Lung (tissue), 12 donors: Measurements from ENCODE around the gene CELSR1. TPM values are rescaled to one million over a fixed set of nuclear protein-coding genes. Genes with fewer than 3 reads are reported as not detected.

Experiments used
- ATAC-seq: fragments of 200-7000 bp; cut with Tn5 transposase; one replicate; pipeline ENCODE4 v1.9.1; 2020; ENCODE audit warnings: moderate number of reproducible peaks; ENCODE audit not compliant: insufficient read depth, low FRiP score
- DNase-seq, 3 donors: peaks; one replicate each; pipeline ENCODE4 v3.0.0-alpha.2; 2013 to 2017
- H3K27ac ChIP-seq, 2 donors: one replicate each; pipeline ENCODE4 v1.5.1; 2013; ENCODE audit warnings: mild to moderate bottlenecking in 2 of 2, moderate library complexity in 2 of 2, control low read depth in 1 of 2, inconsistent platforms in 1 of 2, low read depth in 1 of 2, low read length in 1 of 2
- H3K27me3 ChIP-seq, 3 donors: one replicate each; pipeline ENCODE4 v1.5.1; 2013; ENCODE audit warnings: low read length in 2 of 3; ENCODE audit not compliant: control insufficient read depth in 3 of 3, insufficient read depth in 3 of 3
- H3K36me3 ChIP-seq, 4 donors: one replicate each; pipeline ENCODE4 v1.5.1; 2013; ENCODE audit warnings: low read length in 4 of 4, mild to moderate bottlenecking in 1 of 4, moderate library complexity in 1 of 4; ENCODE audit not compliant: control insufficient read depth in 4 of 4, insufficient read depth in 4 of 4
- H3K4me1 ChIP-seq, 5 donors: one replicate each; pipeline ENCODE4 v1.5.1; 2013; ENCODE audit warnings: low read length in 5 of 5, mild to moderate bottlenecking in 2 of 5, moderate library complexity in 1 of 5; ENCODE audit not compliant: control insufficient read depth in 5 of 5, insufficient read depth in 5 of 5
- H3K4me3 ChIP-seq: one replicate; pipeline ENCODE4 v1.5.1; 2013; ENCODE audit warnings: mild to moderate bottlenecking, control low read depth, moderate library complexity
- H3K9ac ChIP-seq, 2 donors: one replicate each; pipeline ENCODE4 v1.5.1; 2013; ENCODE audit warnings: low read length in 2 of 2, control low read depth in 1 of 2; ENCODE audit not compliant: insufficient read depth in 1 of 2
- H3K9me3 ChIP-seq, 4 donors: one replicate each; pipeline ENCODE4 v1.5.1; 2013; ENCODE audit warnings: low read length in 3 of 4, mild to moderate bottlenecking in 1 of 4, moderate library complexity in 1 of 4; ENCODE audit not compliant: control insufficient read depth in 4 of 4, insufficient read depth in 3 of 4
- CTCF ChIP-seq: IDR thresholded peaks from 2 replicates; pipeline ENCODE4 v1.5.1; 2012; ENCODE audit warnings: mild to moderate bottlenecking; ENCODE audit errors: control extremely low read depth, extremely low read depth
- WGBS, 2 donors: extraction: QIAGEN DNeasy Blood & Tissue Kit; methylation state at CpG; one replicate each; pipeline ENCODE4 v1.1.7; 2013; 5-methylcytosine and 5-hydroxymethylcytosine counted together
- polyA plus RNA-seq, 2 donors: library from polyadenylated mRNA; stranded (reverse); fragments of 200-250 nt; gene quantifications; one replicate each; pipeline ENCODE4 v1.2.1, GENCODE V29; 2013
- total RNA-seq, 2 donors: library from RNA; depleted of rRNA in 1 of 2; stranded (reverse); fragments of >200 nt in 1 of 2; gene quantifications; one replicate each; pipeline ENCODE4 v1.2.1, GENCODE V29; 2014 to 2021
- donor health status: control.
- donor health status: control.
- donor health status: Bipolar disorder and iron deficiency.
- donor health status: healthy.
- donor health status: DM: yes; HTN: yes; CAD: no.

The CELSR1 gene
- total and polyA plus RNA-seq, 4 donors = 14.0 to 65.9 (median 32.7) TPM

DNA sequence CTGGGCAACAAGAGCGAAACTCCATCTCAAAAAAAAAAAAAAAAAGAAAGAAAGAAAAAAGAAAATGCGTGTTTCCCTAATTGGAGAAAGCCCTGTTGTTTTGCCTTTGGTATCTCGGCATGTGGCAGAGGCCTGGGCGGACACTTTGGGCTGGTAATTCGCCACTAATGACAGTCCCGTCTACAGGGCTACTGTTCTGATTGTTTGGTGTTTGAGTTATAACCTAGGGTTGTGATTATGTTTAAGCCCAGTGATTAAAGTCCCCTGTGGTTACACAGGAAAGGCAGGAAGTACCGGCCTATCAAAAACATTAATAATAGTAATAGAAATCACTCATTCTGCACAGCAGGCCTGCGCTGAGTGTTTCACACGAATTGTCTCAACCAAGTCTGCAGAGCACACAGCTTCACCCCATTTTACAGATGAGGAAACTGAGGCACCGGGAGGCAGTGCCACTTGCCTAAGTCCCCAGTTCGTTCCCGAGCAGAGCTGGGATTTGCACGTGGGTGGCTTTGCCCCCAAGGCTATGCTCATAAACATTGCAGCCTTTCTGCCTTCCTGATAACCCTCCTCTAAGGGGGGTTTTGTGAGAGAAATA lies 43.6 kb upstream of the CELSR1 start:
- Histone ChIP-seq H3K9me3 (no peaks in the 10 kb centered on the region), H3K36me3 (no peaks in the 10 kb centered on the region), H3K27ac (peak overlapping the region in 1 of 2 donors; percentile 73), H3K4me3 (no peak overlapping the region), H3K4me1 (peaks cover 7 to 67% (median 27%) of the 10 kb centered on the region in 5 donors), H3K27me3 (no peaks in the 10 kb centered on the region), H3K9ac (no peak overlapping the region)
- DNase-seq = no peak
- 75 to 79% methylated on average over 13 of the region's 13 CpGs for WGBS, 2 donors
- no peak for TF ChIP-seq CTCF
- ATAC-seq = no peak

- H3K27ac ChIP-seq = peak overlapping the region; percentile 73 to 75
- H3K4me1 ChIP-seq = peaks cover 7 to 67% (median 39%) of the 10 kb centered on the region in 5 donors
- 85 to 89% methylated on average over 14 of the region's 14 CpGs for WGBS, 2 donors
- H3K27me3 ChIP-seq = no peaks in the 10 kb centered on the region
- no peaks in the 10 kb centered on the region for H3K36me3 ChIP-seq
- no peak overlapping the region for H3K9ac ChIP-seq
- H3K4me3 ChIP-seq = no peak overlapping the region
- no peak for DNase-seq
- no peak for ATAC-seq
- H3K9me3 ChIP-seq = no peaks in the 10 kb centered on the region
- no peak for TF ChIP-seq CTCF
Observed at GRCh38 chr22:46579751-46580449, 42.5 kb upstream of the CELSR1 start.

GRCh38 chr22:46578824-46579561 lies 41.6 kb upstream of the CELSR1 start:
- no peak overlapping the region for H3K9ac ChIP-seq
- ATAC-seq = no peak

More at GRCh38 chr22:46578824-46579561, 41.6 kb upstream of the CELSR1 start:
- Histone ChIP-seq H3K36me3 (no peaks in the 10 kb centered on the region), H3K27ac (peak overlapping the region; percentile 73 to 75), H3K9me3 (no peaks in the 10 kb centered on the region), H3K27me3 (no peaks in the 10 kb centered on the region), H3K4me1 (peaks cover 7 to 61% (median 34%) of the 10 kb centered on the region in 5 donors), H3K4me3 (no peak overlapping the region)
- DNase-seq = peak; percentile 71 to 91 (median 82)
- WGBS, 2 donors = 44 to 64% methylated on average over 15 of the region's 15 CpGs
- no peak for TF ChIP-seq CTCF
